ENCODE data around the gene DBN1.

DNA sequence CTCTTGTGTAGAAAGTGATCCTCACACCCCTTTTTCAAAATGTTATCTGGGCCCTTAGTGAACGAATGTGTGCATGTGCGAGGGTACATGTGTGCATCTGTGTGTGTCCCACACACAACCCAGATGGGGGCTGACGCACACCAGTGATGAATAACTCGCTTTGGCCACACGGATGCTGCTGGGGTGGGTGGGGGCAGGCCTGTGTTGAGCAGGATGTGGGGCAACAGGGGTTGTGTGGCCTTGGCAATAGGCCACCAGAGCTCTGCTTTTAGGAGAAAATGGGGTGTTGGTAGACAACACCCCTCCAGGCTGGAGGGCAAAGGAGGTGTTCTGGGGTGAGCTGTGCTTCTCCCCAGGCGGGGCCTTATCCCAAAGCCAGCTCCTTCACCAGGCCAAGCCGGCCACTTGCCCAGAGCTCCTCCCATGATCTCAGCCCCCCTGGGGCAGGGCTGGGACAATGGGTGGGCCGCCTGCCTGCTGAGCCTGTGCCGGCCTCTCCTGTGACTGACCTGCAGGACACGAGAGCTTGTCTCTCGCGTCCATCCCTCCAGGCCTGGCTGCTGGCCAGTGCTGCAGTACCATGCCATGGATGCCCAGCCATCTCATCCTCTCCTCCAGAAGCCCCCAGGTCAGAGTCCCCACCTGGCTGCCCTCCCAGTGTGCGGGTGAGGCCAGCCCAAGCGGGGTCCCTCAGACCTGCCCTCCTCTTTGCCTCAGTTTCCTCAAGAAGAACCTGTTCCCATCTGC is 1.7 kb downstream of the DBN1 start:
- no peak for TF ChIP-seq EZH2 (IDR thresholded peaks at IDR 0.05; ENCODE audit: insufficient read depth, poor library complexity, severe bottlenecking)
- no peak for TF ChIP-seq EZH2phosphoT487 (IDR thresholded peaks at IDR 0.05; ENCODE audit: insufficient read depth, low read depth)

All from GM23248 (cell line).